Measurements from ENCODE around the gene PXDN.
"Not testable (repeated sequence)": the region's sequence is repeated elsewhere in the genome, so short reads cannot be mapped to it uniquely, and the experiment has no call there.

Gene PXDN

GRCh38 chr2:1738646-1739302, 5.5 kb downstream of the PXDN start:
- no peak overlapping the region for H3K27ac ChIP-seq
- no peak overlapping the region for H3K4me3 ChIP-seq (ENCODE audit: low read depth in 1 of 2, low read length in 1 of 2)
- H3K36me3 ChIP-seq, result no peaks in the 10 kb centered on the region
- H3K27me3 ChIP-seq, result peaks cover 28% of the 10 kb centered on the region
- H3K9me3 ChIP-seq, result no peaks in the 10 kb centered on the region
- no peak for TF ChIP-seq CTCF (IDR thresholded peaks at IDR 0.05)
- peaks cover 3 to 5% of the 10 kb centered on the region in 2 experiments for H3K4me1 ChIP-seq (ENCODE audit: control insufficient read depth in 1 of 2, insufficient read depth in 1 of 2, low read depth in 1 of 2, low read length in 1 of 2)

- H3K36me3 ChIP-seq, result no peaks in the 10 kb centered on the region
- H3K27me3 ChIP-seq, result peaks cover 22% of the 10 kb centered on the region
- no peaks in the 10 kb centered on the region for H3K9me3 ChIP-seq
- peaks cover 3 to 4% of the 10 kb centered on the region in 2 experiments for H3K4me1 ChIP-seq (ENCODE audit: control insufficient read depth in 1 of 2, insufficient read depth in 1 of 2, low read depth in 1 of 2, low read length in 1 of 2)
- no peak for TF ChIP-seq CTCF (IDR thresholded peaks at IDR 0.05)
- no peak overlapping the region for H3K27ac ChIP-seq
- H3K4me3 ChIP-seq (ENCODE audit: low read depth in 1 of 2, low read length in 1 of 2), result no peak overlapping the region
These were observed 6.2 kb downstream of the PXDN start for GRCh38 chr2:1738163-1738562.

GRCh38 chr2:1736997-1737480, 7.3 kb downstream of the PXDN start:
- H3K27ac ChIP-seq, result no peak overlapping the region
- H3K27me3 ChIP-seq, result peaks cover 11% of the 10 kb centered on the region
- H3K9me3 ChIP-seq, result no peaks in the 10 kb centered on the region
- no peaks in the 10 kb centered on the region for H3K4me1 ChIP-seq (ENCODE audit: control insufficient read depth in 1 of 2, insufficient read depth in 1 of 2, low read depth in 1 of 2, low read length in 1 of 2)
- TF ChIP-seq CTCF (IDR thresholded peaks at IDR 0.05), result no peak
- no peaks in the 10 kb centered on the region for H3K36me3 ChIP-seq
- no peak overlapping the region for H3K4me3 ChIP-seq (ENCODE audit: low read depth in 1 of 2, low read length in 1 of 2)

GRCh38 chr2:1736045-1736444, 8.3 kb downstream of the PXDN start:
- no peaks in the 10 kb centered on the region for H3K36me3 ChIP-seq
- TF ChIP-seq CTCF (IDR thresholded peaks at IDR 0.05), result no peak
- H3K4me3 ChIP-seq (ENCODE audit: low read depth in 1 of 2, low read length in 1 of 2), result no peak overlapping the region
- no peaks in the 10 kb centered on the region for H3K4me1 ChIP-seq (ENCODE audit: control insufficient read depth in 1 of 2, insufficient read depth in 1 of 2, low read depth in 1 of 2, low read length in 1 of 2)
- no peak overlapping the region for H3K27ac ChIP-seq
- H3K9me3 ChIP-seq, result no peaks in the 10 kb centered on the region
- H3K27me3 ChIP-seq, result peaks cover under 1% of the 10 kb centered on the region

GRCh38 chr2:1733298-1733697, 11.0 kb downstream of the PXDN start:
- H3K36me3 ChIP-seq; H3K27me3 ChIP-seq; H3K4me3 ChIP-seq (ENCODE audit: low read depth in 1 of 2, low read length in 1 of 2); H3K9me3 ChIP-seq; H3K27ac ChIP-seq; H3K4me1 ChIP-seq (ENCODE audit: control insufficient read depth in 1 of 2, insufficient read depth in 1 of 2, low read depth in 1 of 2, low read length in 1 of 2): not testable (repeated sequence)

GRCh38 chr2:1731963-1732768, 12.1 kb downstream of the PXDN start:
- H3K27ac ChIP-seq, result no peak overlapping the region
- no peak overlapping the region for H3K4me3 ChIP-seq (ENCODE audit: low read depth in 1 of 2, low read length in 1 of 2)

More at GRCh38 chr2:1731963-1732768, 12.1 kb downstream of the PXDN start:
- H3K4me1 ChIP-seq (ENCODE audit: control insufficient read depth in 1 of 2, insufficient read depth in 1 of 2, low read depth in 1 of 2, low read length in 1 of 2), result no peaks in the 10 kb centered on the region
- TF ChIP-seq CTCF (IDR thresholded peaks at IDR 0.05), result no peak
- no peaks in the 10 kb centered on the region for H3K9me3 ChIP-seq
- no peaks in the 10 kb centered on the region for H3K27me3 ChIP-seq
- H3K36me3 ChIP-seq, result no peaks in the 10 kb centered on the region

Data from neutrophil (primary cell).